H1 (cell line): ENCODE data around the gene TMEM63C. TPM values are rescaled to one million over a fixed set of nuclear protein-coding genes. Genes with fewer than 3 reads are reported as not detected.

Experiments used
- CTCF ChIA-PET: fragments of 300-600 bp; sonication (Branson Sonifier 250); formaldehyde crosslinking; loops from one replicate; lab custom pipeline; 2021; ENCODE audit not compliant: partially characterized antibody; lab: Charles Lee
- POLR2A ChIA-PET: fragments of 300-600 bp; sonication (Branson Sonifier 250); formaldehyde crosslinking; loops from one replicate; lab custom pipeline; 2021; ENCODE audit warnings: inconsistent platforms; ENCODE audit not compliant: partially characterized antibody; lab: Charles Lee
- DNase-seq, 2 experiments: peaks; one replicate each; pipeline versions ENCODE4 v3.0.0 to v3.0.0-alpha.2; 2010 to 2022; ENCODE audit warnings: low spot score in 2 of 2, low read depth in 1 of 2, mixed read lengths in 1 of 2
- FAIRE-seq: peaks from 2 replicates; lab custom pipeline; 2011; peaks lifted over from hg19 to GRCh38; lab: Jason Lieb, UNC
- H2AFZ ChIP-seq: 2 replicates; pipeline ENCODE4 v1.8.1; 2012; ENCODE audit warnings: low read length, inconsistent platforms
- H2AK5ac ChIP-seq: 2 replicates; pipeline ENCODE4 v1.6.1; 2013; ENCODE audit warnings: low read depth, low read length
- H2BK120ac ChIP-seq: replicated peaks from 2 replicates; pipeline ENCODE3; 2013; ENCODE audit warnings: low read depth, low read length, inconsistent platforms
- H2BK12ac ChIP-seq: 2 replicates; pipeline ENCODE4 v1.6.1; 2013; ENCODE audit warnings: low read depth, low read length
- H2BK15ac ChIP-seq: 2 replicates; pipeline ENCODE4 v1.6.1; 2013; ENCODE audit warnings: low read length
- H2BK20ac ChIP-seq: 2 replicates; pipeline ENCODE4 v1.6.1; 2013; ENCODE audit warnings: low read length
- H2BK5ac ChIP-seq: 2 replicates; pipeline ENCODE4 v1.6.1; 2013; ENCODE audit warnings: low read depth, low read length
- H3K14ac ChIP-seq: 2 replicates; pipeline ENCODE4 v1.6.1; 2013; ENCODE audit warnings: inconsistent platforms; ENCODE audit not compliant: insufficient read length
- H3K18ac ChIP-seq: 2 replicates; pipeline ENCODE4 v1.6.1; 2013; ENCODE audit warnings: low read length; ENCODE audit errors: extremely low read depth
- H3K23ac ChIP-seq: 2 replicates; pipeline ENCODE4 v1.6.1; 2013; ENCODE audit warnings: inconsistent platforms; ENCODE audit not compliant: insufficient read length
- H3K23me2 ChIP-seq: 2 replicates; pipeline ENCODE4 v1.6.1; 2013; ENCODE audit warnings: low read depth, low read length
- H3K27ac ChIP-seq: 2 replicates; pipeline ENCODE4 v1.6.1; 2011; ENCODE audit warnings: low read depth, low read length, inconsistent platforms
- H3K27me3 ChIP-seq, 4 experiments: replicated peaks in 1 of 4; 1 replicate in 1 of 4; 2 replicates in 3 of 4; pipeline versions ENCODE4 v1.6.1 to v1.8.1; 2011 to 2013; ENCODE audit warnings: low read length in 3 of 4, mild to moderate bottlenecking in 3 of 4, inconsistent platforms in 2 of 4, mixed read lengths in 2 of 4, moderate library complexity in 1 of 4; ENCODE audit not compliant: control insufficient read depth in 3 of 4, insufficient read depth in 3 of 4; ENCODE audit errors: extremely low read depth in 1 of 4
- H3K36me3 ChIP-seq, 4 experiments: 2 replicates each; pipeline versions ENCODE4 v1.6.1 to v1.8.1; 2011 to 2013; ENCODE audit warnings: mild to moderate bottlenecking in 4 of 4, low read length in 3 of 4, moderate library complexity in 2 of 4, control low read depth in 1 of 4, inconsistent platforms in 1 of 4; ENCODE audit not compliant: insufficient read depth in 4 of 4, control insufficient read depth in 2 of 4
- H3K4ac ChIP-seq: replicated peaks from 2 replicates; pipeline ENCODE3; 2013; ENCODE audit warnings: low read length, low read depth, mixed read lengths, inconsistent platforms; ENCODE audit not compliant: insufficient read length
- H3K4me1 ChIP-seq, 4 experiments: replicated peaks in 1 of 4; 1 replicate in 1 of 4; 2 replicates in 3 of 4; pipeline versions ENCODE4 v1.6.1 to v1.8.1; 2011 to 2013; ENCODE audit warnings: low read length in 3 of 4, inconsistent platforms in 2 of 4, mixed read lengths in 1 of 4; ENCODE audit not compliant: insufficient read depth in 4 of 4, control insufficient read depth in 3 of 4
- H3K4me2 ChIP-seq, 2 experiments: 2 replicates each; pipeline versions ENCODE4 v1.6.1 to v1.8.1; 2011 to 2013; ENCODE audit warnings: low read depth in 2 of 2, low read length in 2 of 2, control low read depth in 1 of 2, inconsistent platforms in 1 of 2, mild to moderate bottlenecking in 1 of 2; ENCODE audit not compliant: insufficient read depth in 1 of 2
- H3K4me3 ChIP-seq, 4 experiments: fragments of 200-600, 300-600 bp in 1 of 4; sonication (generic), shearing (Covaris generic), sonication (Bioruptor Twin) in 1 of 4; 2 replicates each; pipeline versions ENCODE4 v1.5.1 to v1.8.1; 2011 to 2016; ENCODE audit warnings: low read length in 4 of 4, low read depth in 3 of 4, control low read depth in 2 of 4, inconsistent platforms in 2 of 4, mild to moderate bottlenecking in 2 of 4, mixed read lengths in 1 of 4, moderate library complexity in 1 of 4; ENCODE audit not compliant: insufficient read depth in 2 of 4; ENCODE audit errors: extremely low read depth in 1 of 4
- H3K56ac ChIP-seq: replicated peaks from 2 replicates; pipeline ENCODE3; 2013; ENCODE audit warnings: low read depth, mild to moderate bottlenecking, mixed read lengths, low read length, inconsistent platforms; ENCODE audit not compliant: insufficient read length
- H3K79me1 ChIP-seq: 2 replicates; pipeline ENCODE4 v1.6.1; 2013; ENCODE audit warnings: low read depth, low read length, control low read depth
- H3K79me2 ChIP-seq, 2 experiments: 2 replicates each; pipeline versions ENCODE4 v1.6.1 to v1.8.1; 2012 to 2013; ENCODE audit warnings: low read length in 2 of 2, mild to moderate bottlenecking in 2 of 2, inconsistent platforms in 1 of 2; ENCODE audit not compliant: insufficient read depth in 2 of 2, control insufficient read depth in 1 of 2
- H3K9ac ChIP-seq, 4 experiments: replicated peaks in 1 of 4; 1 replicate in 1 of 4; 2 replicates in 3 of 4; pipeline versions ENCODE4 v1.6.1 to v1.8.1; 2011 to 2013; ENCODE audit warnings: low read depth in 3 of 4, low read length in 3 of 4, control low read depth in 2 of 4, mild to moderate bottlenecking in 2 of 4, moderate library complexity in 2 of 4, inconsistent platforms in 1 of 4; ENCODE audit errors: extremely low read depth in 1 of 4
- H3K9me3 ChIP-seq, 2 experiments: 2 replicates each; pipeline versions ENCODE4 v1.6.1 to v1.8.1; 2012 to 2013; ENCODE audit warnings: mild to moderate bottlenecking in 2 of 2, moderate library complexity in 2 of 2, control low read depth in 1 of 2, inconsistent platforms in 1 of 2, low read depth in 1 of 2, low read length in 1 of 2, mixed read lengths in 1 of 2; ENCODE audit not compliant: insufficient read depth in 2 of 2
- H4K20me1 ChIP-seq, 2 experiments: replicated peaks in 1 of 2; 2 replicates each; pipeline versions ENCODE3 to v1.8.1; 2011 to 2013; ENCODE audit warnings: inconsistent platforms in 2 of 2, low read length in 2 of 2, mild to moderate bottlenecking in 1 of 2; ENCODE audit not compliant: insufficient read depth in 2 of 2, control insufficient read depth in 1 of 2
- H4K5ac ChIP-seq: 2 replicates; pipeline ENCODE4 v1.6.1; 2013; ENCODE audit warnings: low read length, low read depth, mixed read lengths, inconsistent platforms; ENCODE audit not compliant: insufficient read length
- H4K8ac ChIP-seq: 2 replicates; pipeline ENCODE4 v1.8.0; 2013; ENCODE audit warnings: mild to moderate bottlenecking, moderate library complexity, low read length, inconsistent platforms; ENCODE audit not compliant: insufficient read depth; ENCODE audit errors: extremely low read depth
- H4K91ac ChIP-seq: replicated peaks from 2 replicates; pipeline ENCODE3; 2013; ENCODE audit warnings: low read length, mixed read lengths, inconsistent platforms; ENCODE audit not compliant: insufficient read length
- E2F6 ChIP-seq: IDR thresholded peaks from 2 replicates; pipeline ENCODE4 v1.6.1; 2012; ENCODE audit warnings: inconsistent platforms
- EZH2 ChIP-seq: fragments of 200-600 bp; sonication (generic); IDR thresholded peaks from 2 replicates; pipeline ENCODE4 v1.7.1; 2012; ENCODE audit warnings: low read depth, mild to moderate bottlenecking, moderate library complexity, low read length, inconsistent platforms; ENCODE audit not compliant: severe bottlenecking
- GABPA ChIP-seq: IDR thresholded peaks from 2 replicates; pipeline ENCODE4 v1.6.1; 2011; ENCODE audit warnings: mild to moderate bottlenecking, low read length, moderate library complexity, borderline replicate concordance; ENCODE audit not compliant: insufficient read depth
- KDM4A ChIP-seq: IDR thresholded peaks from one replicate; pipeline ENCODE4 v1.7.1; 2012; ENCODE audit warnings: low read depth, mild to moderate bottlenecking, moderate library complexity, low read length, inconsistent platforms; ENCODE audit not compliant: severe bottlenecking
- MAX ChIP-seq: IDR thresholded peaks from 2 replicates; pipeline ENCODE4 v1.6.1; 2012; ENCODE audit warnings: inconsistent platforms
- RBBP5 ChIP-seq: IDR thresholded peaks from 2 replicates; pipeline ENCODE4 v1.7.1; 2012; ENCODE audit warnings: low read depth, mild to moderate bottlenecking, inconsistent platforms, low read length, moderate library complexity, borderline replicate concordance
- SUZ12 ChIP-seq: fragments of 200-600 bp; sonication (generic); IDR thresholded peaks from 2 replicates; pipeline ENCODE4 v1.6.1; 2012; ENCODE audit warnings: mild to moderate bottlenecking, inconsistent platforms, low read length, moderate library complexity, mixed read lengths
- YY1 ChIP-seq: IDR thresholded peaks from 2 replicates; pipeline ENCODE4 v1.6.1; 2011; ENCODE audit warnings: low read depth, mild to moderate bottlenecking, low read length
- WGBS, 2 experiments: shearing (Covaris generic) in 1 of 2; methylation state at CpG; one replicate each; pipeline versions ENCODE4 v1.1.6 to v1.1.7; 2013 to 2015; ENCODE audit warnings: low lambda C conversion rate in 2 of 2, mixed read lengths in 2 of 2, inconsistent platforms in 1 of 2, low coverage in 1 of 2, missing lambda C conversion rate in 1 of 2; ENCODE audit not compliant: insufficient replicate concordance in 2 of 2, insufficient coverage in 1 of 2, insufficient read length in 1 of 2; ENCODE audit errors: extremely low coverage in 1 of 2, missing lambda C conversion rate in 1 of 2; 5-methylcytosine and 5-hydroxymethylcytosine counted together
- polyA plus RNA-seq, 7 experiments: library from polyadenylated mRNA; depleted of rRNA in 3 of 7; stranded (reverse) in 5 of 7; unstranded in 2 of 7; fragments of >200 nt in 5 of 7; fragments of 200-250 nt in 2 of 7; gene quantifications; 1 replicate in 5 of 7; 2 replicates in 1 of 7; 4 replicates in 1 of 7; pipeline versions ENCODE4 v1.2.1 to v1.2.3, GENCODE V29; 2011 to 2013; ENCODE audit warnings: missing spikeins in 2 of 7, mixed read lengths in 2 of 7
- total RNA-seq: library from RNA; stranded (reverse); fragmentation: NEBNext Ultra II Directional; extraction: Animal tissue kit (Norgen Biotek cat#: 25700); gene quantifications from 2 replicates; pipeline ENCODE4 v1.2.1, GENCODE V29; 2021

Gene TMEM63C
- total and polyA plus RNA-seq, 2 of the 8 experiments (the other 6 are each of a cell fraction or from before 2014, with no cell fraction given): 3.0 to 7.6 TPM

DNA sequence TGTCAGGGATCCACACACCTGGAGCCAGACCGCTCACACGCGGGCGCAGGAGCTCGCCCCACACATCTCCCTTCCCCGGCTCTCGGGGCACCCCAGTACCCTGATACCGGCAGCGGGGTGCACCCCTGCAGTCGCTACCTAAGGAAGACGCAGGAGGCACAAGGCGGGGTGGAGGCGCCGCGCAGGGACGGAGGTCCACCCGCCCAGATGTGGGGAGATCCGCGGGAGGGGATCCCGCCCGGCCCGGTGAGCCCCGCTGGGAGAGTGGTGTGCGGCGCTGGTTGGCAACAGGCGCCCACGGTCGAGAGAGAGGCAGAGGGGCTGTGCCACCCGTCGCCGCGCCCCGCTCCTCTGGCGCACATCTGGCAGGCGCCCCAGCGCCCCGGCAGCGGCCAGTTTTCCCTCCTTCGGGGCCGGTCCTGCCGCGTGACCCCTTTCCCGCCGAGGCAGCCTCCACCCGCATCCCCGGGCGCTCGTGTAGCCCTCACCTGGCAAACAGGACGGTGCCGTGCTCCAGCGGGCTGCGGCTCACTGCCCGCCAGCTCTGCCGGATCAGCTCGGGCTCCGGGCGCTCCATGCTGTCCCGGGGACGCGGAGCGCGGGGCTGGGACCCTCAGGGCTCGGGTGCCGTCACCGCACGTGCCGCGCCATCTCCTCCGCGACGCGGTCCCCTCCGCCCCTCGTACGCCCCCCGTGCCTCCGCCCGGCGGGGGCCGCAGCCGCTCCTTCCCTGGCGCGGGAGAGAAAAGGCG, 88.9 kb downstream of the TMEM63C start:
- Histone ChIP-seq H3K79me2 (no peaks in the 10 kb centered on the region), H3K23me2 (peaks cover 5% of the 10 kb centered on the region; the same call in 1 of the 2 replicates), H4K5ac (no peak overlapping the region), H2BK5ac (no peak overlapping the region), H3K4me3 (peak overlapping the region; percentile 17 to 59 (median 40)), H2BK15ac (no peak overlapping the region), H3K9me3 (no peaks in the 10 kb centered on the region), H4K91ac (no peak overlapping the region), H3K56ac (no peak overlapping the region), H3K4ac (no peak overlapping the region), H3K36me3 (0 out of 8 replicates have a peak, but pooled peaks cover 0 to 5% (median 0%) of the 10 kb centered on the region in 4 experiments), H4K20me1 (no peaks in the 10 kb centered on the region), H2BK20ac (no peak overlapping the region), H3K27me3 (peaks cover 15 to 49% (median 41%) of the 10 kb centered on the region in 4 experiments), H2AK5ac (no peak overlapping the region), H2BK120ac (no peak overlapping the region), H3K4me2 (peak overlapping the region; percentile 71 to 82), H3K23ac (no peak overlapping the region), H3K18ac (no peak overlapping the region; the same call in none of the 2 replicates), H4K8ac (peak overlapping the region; percentile 85), H3K79me1 (no peaks in the 10 kb centered on the region), H3K4me1 (peaks cover 0 to 9% (median 5%) of the 10 kb centered on the region in 4 experiments; a peak in 3 of 7 replicates), H3K14ac (no peak overlapping the region), H2BK12ac (no peak overlapping the region), H3K27ac (no peak overlapping the region), H2AFZ (peak overlapping the region; percentile 26; the same call in 1 of the 2 replicates), H3K9ac (peak overlapping the region in 1 of 4 experiments; percentile 34; a peak in 1 of 7 replicates)
- CTCF ChIA-PET: interaction anchor here (0.6 to 5.8 kb wide), 7 partner anchors 13 to 247 kb away, joined by 3 to 25 read pairs (median 4); no protein-coding TSS in a partner anchor
- peak; percentile 91 for TF ChIP-seq SUZ12
- TF ChIP-seq RBBP5: no peak
- no peak for TF ChIP-seq YY1
- TF ChIP-seq KDM4A: peak; percentile 65
- TF ChIP-seq E2F6: peak; percentile 95
- TF ChIP-seq MAX: peak; percentile 71; the same call in 1 of the 2 replicates
- peak; percentile 92 for TF ChIP-seq EZH2
- TF ChIP-seq GABPA: peak; percentile 74; the same call in 1 of the 2 replicates
- POLR2A ChIA-PET: no interaction called here
- DNase-seq (peak in 1 of 2 experiments; percentile 69), FAIRE-seq (no peak)
- 7% methylated on average over 35 of the region's 84 CpGs; no CpG with 5 or more reads in 1 of the 2 experiments for WGBS, 2 experiments
